ENCODE results near the gene TRIM24.

- TF ChIP-seq CTCF (IDR thresholded peaks at IDR 0.05), result no peak
- TF ChIP-seq POLR2A (IDR thresholded peaks at IDR 0.05), result no peak
- no peak for TF ChIP-seq POLR2AphosphoS5 (IDR thresholded peaks at IDR 0.05)
Observed at GRCh38 chr7:138524259-138524658, 64.2 kb downstream of the TRIM24 start.
